Neural progenitor cell (in vitro differentiated cells): ENCODE measurements around the gene MEFV. TPM values are rescaled to one million over a fixed set of nuclear protein-coding genes. Genes with fewer than 3 reads are reported as not detected.
A peak's percentile ranks its signal among the peaks of the same experiment; 100 is the strongest.

Source experiments
- DNase-seq: peaks from one replicate; pipeline ENCODE4 v3.0.0-alpha.2; 2016; ENCODE audit warnings: low spot score
- H2AFZ ChIP-seq: fragments of 200-600 bp; sonication (generic); replicated peaks from 2 replicates; pipeline ENCODE4 v1.6.1; 2016; ENCODE audit warnings: antibody characterized with exemption
- H3F3A ChIP-seq: fragments of 200-600 bp; sonication (generic); 2 replicates; pipeline ENCODE4 v1.6.1; 2016; ENCODE audit warnings: antibody characterized with exemption, low read depth
- H3K27ac ChIP-seq: fragments of 200-600 bp; sonication (generic); 2 replicates; pipeline ENCODE4 v1.5.1; 2016; ENCODE audit warnings: mild to moderate bottlenecking
- H3K27me3 ChIP-seq: fragments of 200-600 bp; sonication (generic); 2 replicates; pipeline ENCODE4 v1.6.1; 2016; ENCODE audit warnings: mild to moderate bottlenecking, moderate library complexity
- H3K36me3 ChIP-seq: fragments of 200-600 bp; sonication (generic); 2 replicates; pipeline ENCODE4 v1.5.1; 2016
- H3K4me1 ChIP-seq: fragments of 200-600 bp; sonication (generic); 2 replicates; pipeline ENCODE4 v1.6.1; 2016; ENCODE audit warnings: mixed run types
- H3K4me2 ChIP-seq: fragments of 200-600 bp; sonication (generic); 2 replicates; pipeline ENCODE4 v1.6.1; 2016
- H3K4me3 ChIP-seq: fragments of 200-600 bp; sonication (generic); 2 replicates; pipeline ENCODE4 v1.5.1; 2016
- H3K79me2 ChIP-seq: fragments of 200-600 bp; sonication (generic); 2 replicates; pipeline ENCODE4 v1.6.1; 2016; ENCODE audit warnings: low read depth
- H3K9ac ChIP-seq: fragments of 200-600 bp; sonication (generic); 2 replicates; pipeline ENCODE4 v1.6.1; 2016
- H3K9me3 ChIP-seq: fragments of 200-600 bp; sonication (generic); 2 replicates; pipeline ENCODE4 v1.5.1; 2016; ENCODE audit warnings: low read depth
- H4K20me1 ChIP-seq: fragments of 200-600 bp; sonication (generic); 2 replicates; pipeline ENCODE4 v1.6.1; 2016; ENCODE audit warnings: low read depth
- H3K27ac Mint-ChIP-seq: 3 replicates; pipeline ENCODE4 v1.8.0; 2021; ENCODE audit warnings: mixed read lengths
- H3K27me3 Mint-ChIP-seq: 2 replicates; pipeline ENCODE4 v1.8.0; 2022; ENCODE audit warnings: low read depth, mild to moderate bottlenecking, inconsistent platforms, moderate library complexity, mixed read lengths; ENCODE audit not compliant: insufficient read depth
- H3K36me3 Mint-ChIP-seq: 3 replicates; pipeline ENCODE4 v1.8.0; 2021; ENCODE audit warnings: mixed read lengths
- H3K4me1 Mint-ChIP-seq: 3 replicates; pipeline ENCODE4 v1.8.0; 2021; ENCODE audit warnings: mixed read lengths
- H3K4me3 Mint-ChIP-seq: 3 replicates; pipeline ENCODE4 v1.8.0; 2021; ENCODE audit warnings: mild to moderate bottlenecking, moderate library complexity, mixed read lengths
- H3K9me3 Mint-ChIP-seq: 3 replicates; pipeline ENCODE4 v1.8.0; 2020; ENCODE audit warnings: mixed read lengths
- CTCF ChIP-seq: fragments of 200-600 bp; sonication (generic); IDR thresholded peaks from 2 replicates; pipeline ENCODE4 v1.5.1; 2017; ENCODE audit warnings: antibody characterized with exemption, mild to moderate bottlenecking
- EZH2 ChIP-seq: fragments of 200-600 bp; sonication (generic); IDR thresholded peaks from 2 replicates; pipeline ENCODE4 v1.6.1; 2017; ENCODE audit warnings: antibody characterized with exemption, mild to moderate bottlenecking, moderate library complexity
- EZH2phosphoT487 ChIP-seq: fragments of 200-600 bp; sonication (generic); IDR thresholded peaks from 2 replicates; pipeline ENCODE4 v1.6.1; 2017; ENCODE audit warnings: antibody characterized with exemption
- total RNA-seq: library from RNA; depleted of rRNA; stranded (reverse); fragments of >200 nt; gene quantifications from 2 replicates; pipeline ENCODE4 v1.2.3, GENCODE V29; 2015; ENCODE audit warnings: low replicate concordance

Gene MEFV
- total RNA-seq, 1 donor from 2014 or later = not detected

DNA sequence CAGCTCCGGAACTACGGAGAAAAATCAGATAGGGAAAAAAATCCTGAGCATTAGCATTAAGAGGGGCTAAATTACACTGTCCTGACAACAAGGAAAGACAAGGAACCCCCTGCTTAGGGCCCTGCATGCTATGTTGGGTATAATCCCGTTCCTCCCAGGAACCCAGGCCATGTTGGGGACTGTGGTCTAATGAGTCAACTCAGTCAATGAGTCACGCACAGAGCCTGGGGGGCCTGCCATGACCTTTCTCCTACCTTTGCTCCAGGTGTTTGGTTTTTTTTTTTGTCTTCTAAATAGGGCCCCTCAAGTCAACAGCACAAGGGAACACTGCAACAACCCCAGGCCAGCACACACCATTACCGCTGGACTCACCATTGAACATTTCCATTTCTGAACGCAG lies 12.6 kb downstream of the MEFV start:
- Histone ChIP-seq H3F3A (no peaks in the 10 kb centered on the region), H3K4me1 (no peaks in the 10 kb centered on the region), H3K4me3 (no peak overlapping the region), H3K9me3 (no peaks in the 10 kb centered on the region), H3K4me2 (no peak overlapping the region), H4K20me1 (no peaks in the 10 kb centered on the region), H2AFZ (no peak overlapping the region), H3K27me3 (no peaks in the 10 kb centered on the region), H3K27ac (no peak overlapping the region), H3K36me3 (no peaks in the 10 kb centered on the region), H3K9ac (no peak overlapping the region), H3K79me2 (no peaks in the 10 kb centered on the region)
- H3K4me3 Mint-ChIP-seq = peak overlapping the region; percentile 3
- H3K27ac Mint-ChIP-seq = no peak overlapping the region
- no peaks in the 10 kb centered on the region for H3K36me3 Mint-ChIP-seq
- no peak for TF ChIP-seq CTCF
- no peak for TF ChIP-seq EZH2
- no peak for TF ChIP-seq EZH2phosphoT487
- H3K27me3 Mint-ChIP-seq = peaks cover 25% of the 10 kb centered on the region
- peaks cover 2% of the 10 kb centered on the region for H3K9me3 Mint-ChIP-seq
- H3K4me1 Mint-ChIP-seq = no peaks in the 10 kb centered on the region
- DNase-seq = no peak

DNA sequence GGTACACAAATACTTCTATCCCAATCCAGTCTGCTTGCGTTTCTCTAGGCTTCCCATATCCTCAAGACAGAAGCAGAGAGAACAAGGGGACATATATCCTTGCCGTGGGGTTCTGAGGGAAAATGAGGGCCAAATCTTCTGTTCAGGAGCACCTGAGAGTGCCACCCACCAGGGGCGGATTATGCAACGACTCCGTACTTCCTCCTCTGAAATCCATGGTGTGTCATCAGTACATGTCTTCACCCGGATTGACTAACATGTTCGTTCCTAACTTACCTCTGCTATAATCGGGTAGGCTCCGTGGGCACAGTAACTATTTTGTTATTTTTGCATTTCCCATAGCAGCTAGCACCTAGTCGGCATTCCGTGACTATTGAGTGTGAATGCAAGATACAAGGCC lies 13.7 kb downstream of the MEFV start:
- no peak overlapping the region for H3K4me3 Mint-ChIP-seq
- Histone ChIP-seq H2AFZ (no peak overlapping the region), H3K27ac (no peak overlapping the region), H3K4me2 (no peak overlapping the region), H3K36me3 (no peaks in the 10 kb centered on the region), H3K79me2 (no peaks in the 10 kb centered on the region), H3K9me3 (no peaks in the 10 kb centered on the region), H3F3A (no peaks in the 10 kb centered on the region), H3K4me1 (no peaks in the 10 kb centered on the region), H3K27me3 (no peaks in the 10 kb centered on the region), H3K4me3 (no peak overlapping the region), H3K9ac (no peak overlapping the region), H4K20me1 (no peaks in the 10 kb centered on the region)
- H3K27me3 Mint-ChIP-seq = peaks cover 25% of the 10 kb centered on the region
- no peak overlapping the region for H3K27ac Mint-ChIP-seq
- no peaks in the 10 kb centered on the region for H3K4me1 Mint-ChIP-seq
- no peaks in the 10 kb centered on the region for H3K36me3 Mint-ChIP-seq
- DNase-seq = no peak
- TF ChIP-seq CTCF = no peak
- TF ChIP-seq EZH2phosphoT487 = no peak
- TF ChIP-seq EZH2 = no peak
- peaks cover 4% of the 10 kb centered on the region for H3K9me3 Mint-ChIP-seq

GRCh38 chr16:3241761-3242160 lies 14.7 kb downstream of the MEFV start:
- Mint-ChIP-seq H3K27me3 (peaks cover 22% of the 10 kb centered on the region), H3K36me3 (no peaks in the 10 kb centered on the region), H3K4me1 (no peaks in the 10 kb centered on the region), H3K27ac (no peak overlapping the region), H3K9me3 (peaks cover 9% of the 10 kb centered on the region), H3K4me3 (no peak overlapping the region)
- Histone ChIP-seq H3K4me2 (no peak overlapping the region), H3K9ac (no peak overlapping the region), H3K27ac (no peak overlapping the region), H3K4me1 (no peaks in the 10 kb centered on the region), H3K27me3 (no peaks in the 10 kb centered on the region), H3K9me3 (no peaks in the 10 kb centered on the region), H4K20me1 (no peaks in the 10 kb centered on the region), H3K79me2 (no peaks in the 10 kb centered on the region), H3K36me3 (no peaks in the 10 kb centered on the region), H2AFZ (no peak overlapping the region), H3F3A (no peaks in the 10 kb centered on the region), H3K4me3 (no peak overlapping the region)
- no peak for DNase-seq
- TF ChIP-seq EZH2phosphoT487 (no peak), EZH2 (no peak), CTCF (no peak)
